NK-92 treated with Interleukin-12 subunit alpha and Interleukin-12 subunit beta, amount 100 ng/mL, for 24 hours (cell line): Measurements from ENCODE around the gene CLASP2.
"Not testable (repeated sequence)": the region's sequence is repeated elsewhere in the genome, so short reads cannot be mapped to it uniquely, and the experiment has no call there.

Experiments
- DNase-seq: peaks from one replicate; lab custom pipeline; 2025; lab: John Stamatoyannopoulos, UW

The CLASP2 gene

GRCh38 chr3:33717866-33718594 lies at the start of gene CLASP2:
TSS of gene CLASP2 (minus strand) at chr3:33718254. CDS start at chr3:33718002, 252 bp downstream.
- DNase-seq = peak; percentile 75

DNA sequence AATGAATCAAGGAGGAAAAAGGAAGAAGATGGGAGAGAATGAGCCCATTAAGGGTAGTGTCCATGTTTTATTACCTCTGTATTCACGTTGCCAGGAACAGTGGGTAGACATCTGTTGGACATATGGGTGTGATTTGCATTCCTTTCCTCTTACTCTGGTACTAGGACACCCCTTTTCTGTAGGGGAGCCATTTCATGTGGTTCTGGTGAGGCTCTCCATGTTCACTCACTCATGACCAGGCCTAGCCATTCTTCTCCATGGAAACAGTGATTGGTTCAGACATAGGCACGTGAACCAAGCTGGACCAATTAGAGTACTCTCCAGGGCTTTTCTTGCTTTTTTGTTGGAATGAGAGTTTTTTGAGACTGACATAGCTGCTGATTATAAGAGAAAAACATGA lies 40.8 kb upstream of the CLASP2 start:
- DNase-seq = no peak

DNA sequence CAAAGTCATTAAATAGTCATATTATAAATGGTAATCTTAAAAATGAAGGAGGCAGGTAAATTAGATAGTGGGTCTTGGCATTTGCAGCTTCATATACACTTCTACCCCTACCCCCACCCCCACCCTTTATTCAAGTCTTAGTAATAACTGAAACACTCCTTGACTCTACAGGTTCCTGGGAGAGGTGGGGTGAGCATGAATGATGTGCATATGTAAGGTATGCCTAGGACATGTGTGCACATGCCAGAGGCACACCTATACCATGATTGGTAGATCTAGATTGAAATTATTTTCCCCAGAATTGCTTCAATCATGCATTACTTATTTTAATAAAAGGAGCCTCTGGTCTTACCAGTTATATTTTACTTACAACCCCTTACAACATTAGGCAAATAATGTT lies 40.2 kb upstream of the CLASP2 start:
- no peak for DNase-seq

DNA sequence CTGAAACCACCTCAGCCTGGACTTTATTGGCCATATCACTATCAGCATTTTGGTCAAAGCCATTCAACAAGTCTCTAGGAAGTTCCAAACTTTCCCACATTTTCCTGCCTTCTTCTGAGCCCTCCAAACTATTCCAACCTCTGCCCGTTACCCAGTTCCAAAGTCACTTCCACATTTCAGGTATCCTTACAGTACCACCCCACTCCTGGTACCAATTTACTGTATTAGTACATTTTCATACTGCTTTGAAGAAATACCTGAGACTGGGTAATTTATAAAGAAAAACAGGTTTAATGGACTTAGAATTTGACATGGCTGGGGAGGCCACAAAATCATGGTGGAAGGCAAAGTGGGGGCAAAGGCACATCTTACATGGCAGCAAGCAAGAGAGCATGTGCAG lies 36.3 kb upstream of the CLASP2 start:
- DNase-seq = not testable (repeated sequence)

GRCh38 chr3:33751336-33751735 lies 33.3 kb upstream of the CLASP2 start:
- DNase-seq = no peak

GRCh38 chr3:33750211-33750548 lies 32.1 kb upstream of the CLASP2 start:
- DNase-seq = no peak

DNA sequence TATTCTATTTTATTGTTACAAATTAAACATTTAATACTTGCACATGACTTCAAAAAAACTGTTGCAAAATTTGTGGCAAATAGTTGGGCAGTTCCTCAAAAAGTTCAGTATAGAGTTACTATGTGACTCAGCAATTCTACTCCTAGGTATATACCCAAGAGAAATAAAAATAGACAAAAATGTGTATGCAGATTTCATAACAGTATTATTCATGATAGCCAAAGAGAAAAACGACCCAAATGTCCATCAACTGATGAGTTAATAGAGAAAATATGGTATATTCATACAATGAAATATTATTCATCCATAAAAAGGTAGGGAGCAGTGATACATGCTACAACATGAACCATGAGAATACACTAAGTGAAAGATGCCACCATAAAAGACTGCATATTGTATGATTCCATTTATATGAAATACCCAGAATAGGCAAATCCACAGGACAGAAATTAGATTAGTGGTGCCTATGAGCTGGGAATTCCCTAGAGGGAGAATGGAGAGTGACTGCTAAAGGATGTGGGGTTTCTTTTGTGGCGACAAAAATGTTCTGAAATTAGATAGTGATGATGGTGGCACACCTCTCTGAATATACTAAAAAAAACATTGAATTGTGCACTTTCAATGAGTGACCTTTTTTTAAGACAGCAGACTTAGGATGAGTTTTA lies 31.6 kb upstream of the CLASP2 start:
- DNase-seq = no peak

DNA sequence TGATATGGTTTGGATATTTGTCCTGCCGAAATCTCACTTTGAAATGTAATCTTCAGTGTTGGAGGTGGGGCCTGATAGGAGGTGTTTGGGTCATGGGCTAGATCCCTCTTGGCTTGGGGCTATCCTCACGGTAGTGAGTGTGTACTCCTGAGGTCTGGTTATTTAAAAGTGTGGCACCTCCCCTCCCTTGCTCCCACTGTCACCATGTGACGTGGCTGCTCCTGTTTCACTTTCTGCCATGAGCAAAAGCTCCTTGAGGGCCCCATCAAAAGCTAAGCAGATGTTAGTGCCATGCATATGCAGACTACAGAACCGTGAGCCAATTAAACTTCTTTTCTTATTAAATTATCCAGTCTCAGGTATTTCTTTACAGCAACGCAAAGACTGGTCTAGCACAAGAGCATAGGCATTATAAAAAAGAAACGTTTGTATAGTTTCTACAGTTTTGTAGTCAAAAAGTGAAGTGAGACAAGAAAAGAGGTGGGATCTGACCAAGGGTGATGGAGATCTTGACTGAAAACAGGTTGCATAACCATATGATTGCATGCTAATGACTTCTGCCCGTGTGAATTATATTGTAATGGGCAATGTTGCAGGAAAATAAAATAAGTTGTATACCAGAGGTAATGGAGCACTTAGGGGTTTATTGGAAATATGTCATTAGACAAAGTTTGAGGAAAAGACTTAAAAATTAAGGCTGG lies 28.5 kb upstream of the CLASP2 start:
- no peak for DNase-seq

DNA sequence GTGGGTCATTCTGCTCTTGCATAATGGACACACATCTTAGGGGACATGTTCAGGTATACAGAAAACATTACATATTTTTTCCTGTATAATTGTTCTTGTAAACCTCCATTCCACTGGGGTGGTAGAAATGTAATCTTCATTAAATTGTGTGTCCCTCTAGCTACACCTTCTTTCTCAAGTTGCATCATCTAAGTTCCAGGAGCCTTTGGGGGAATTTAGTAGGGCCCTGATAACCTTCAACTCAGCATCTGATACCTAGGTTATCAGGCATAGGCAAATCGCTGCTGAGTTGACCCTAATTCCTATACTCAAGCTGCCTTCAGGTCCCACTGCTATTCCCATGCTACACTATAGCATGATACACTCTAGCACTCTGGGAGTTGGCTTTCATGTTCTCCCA lies 19.1 kb upstream of the CLASP2 start:
- no peak for DNase-seq

DNA sequence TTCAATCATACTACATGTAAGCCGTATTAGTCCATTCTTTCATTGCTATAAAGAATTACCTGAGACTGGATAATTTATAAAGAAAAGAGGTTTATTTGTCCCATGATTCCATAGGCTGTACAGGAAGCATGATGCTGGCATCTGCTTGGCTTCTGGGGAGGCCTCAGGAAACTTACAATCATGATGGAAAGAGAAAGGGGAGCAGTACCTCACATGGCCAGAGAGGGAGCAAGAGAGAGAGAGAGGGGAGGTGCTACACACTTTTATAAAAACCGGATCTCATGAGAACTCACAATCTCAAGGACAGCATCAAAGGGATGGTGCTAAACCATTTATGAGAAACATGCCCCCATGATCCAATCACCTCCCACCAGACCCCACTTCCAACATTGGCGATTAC lies 14.3 kb upstream of the CLASP2 start:
- DNase-seq = no peak

DNA sequence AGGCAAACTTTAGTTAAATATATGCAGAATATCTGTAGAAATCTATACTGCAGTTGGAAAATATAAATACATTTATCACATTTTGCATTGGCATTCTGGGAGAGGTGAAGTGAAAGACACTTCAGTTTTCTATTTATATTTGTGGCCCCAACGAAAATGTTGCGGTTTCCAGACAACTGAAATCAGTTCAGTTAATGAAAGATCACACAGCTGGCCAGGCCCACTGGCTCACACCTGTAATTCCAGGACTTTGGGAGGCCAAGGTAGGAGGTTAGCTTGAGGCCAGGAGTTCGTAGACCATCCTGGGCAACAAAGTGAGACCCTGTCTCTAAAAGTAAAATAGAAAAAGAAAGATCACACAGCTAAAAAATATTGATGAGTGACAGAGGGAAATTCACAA lies 11.9 kb upstream of the CLASP2 start:
- DNase-seq = no peak

DNA sequence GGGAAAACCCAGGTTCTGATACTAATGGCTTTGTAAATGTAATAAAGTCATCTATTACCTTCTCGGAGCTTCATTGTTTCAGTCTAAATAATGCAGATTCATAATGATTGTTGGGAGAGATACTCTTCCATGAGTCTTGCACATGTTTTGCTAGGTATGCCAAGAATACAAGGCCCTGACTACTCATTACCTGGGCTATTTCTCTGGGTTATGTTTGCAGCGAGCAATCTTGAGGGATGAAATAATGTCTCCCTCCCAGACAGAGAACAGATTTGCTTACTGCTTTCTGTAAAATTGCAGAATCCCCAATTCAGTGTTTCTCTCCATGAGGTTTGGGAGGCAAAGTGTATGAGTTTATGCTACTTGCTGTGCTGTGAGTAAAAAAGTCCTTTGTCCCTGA lies 6.2 kb upstream of the CLASP2 start:
- DNase-seq = no peak

DNA sequence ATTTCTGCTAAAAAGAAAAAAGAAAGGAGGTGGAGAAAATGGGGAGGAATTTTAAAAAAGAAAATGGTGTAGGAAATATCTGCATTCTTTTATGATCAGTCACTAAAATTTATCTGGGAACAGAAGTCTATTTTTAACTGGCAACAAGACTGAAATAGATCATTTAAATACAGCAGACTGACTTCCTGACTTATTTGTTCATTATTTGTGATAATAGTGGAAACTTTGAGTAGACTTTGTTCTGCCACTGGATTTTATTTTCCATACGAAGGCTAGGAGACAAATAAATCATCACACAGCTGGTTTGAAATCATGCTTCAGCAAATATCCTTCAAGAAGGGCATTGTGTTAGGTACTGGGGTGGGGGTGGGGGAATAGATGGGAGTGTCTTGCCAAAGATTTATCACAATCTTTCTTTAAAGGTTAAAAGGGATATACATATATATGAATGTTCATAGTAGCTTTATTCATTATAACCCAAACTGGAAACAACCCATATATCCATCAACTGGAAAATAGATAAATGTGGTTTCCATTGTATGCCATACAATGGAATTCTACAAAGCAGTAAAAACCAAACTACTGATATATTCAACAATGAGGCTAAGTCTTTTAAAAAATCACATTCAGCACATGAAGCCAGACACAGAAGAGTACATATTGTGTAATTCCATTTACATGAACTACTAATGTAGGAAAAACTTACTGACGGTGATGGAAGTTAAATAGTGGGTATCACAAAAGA lies 4.7 kb upstream of the CLASP2 start:
- DNase-seq = no peak

DNA sequence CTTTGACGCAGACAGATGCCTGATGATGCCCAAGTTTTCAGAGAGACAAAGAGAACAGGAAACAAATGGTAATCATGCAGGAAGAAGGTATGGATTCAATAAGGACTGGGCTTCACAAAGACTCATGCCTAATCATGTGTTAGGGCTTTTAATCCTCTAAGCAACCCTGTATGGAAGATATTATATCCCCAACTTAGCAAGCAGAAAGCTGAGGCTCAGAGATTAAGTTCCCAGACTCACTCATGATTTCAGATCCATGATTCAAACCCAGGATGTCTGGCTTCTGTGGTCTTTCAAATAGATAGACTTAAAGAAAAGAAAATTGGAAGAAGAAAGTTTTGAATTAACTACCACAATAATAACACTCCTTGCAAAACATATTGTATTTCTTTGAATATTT lies 4.1 kb upstream of the CLASP2 start:
- no peak for DNase-seq

- DNase-seq = no peak
Measured at GRCh38 chr3:33718595-33718907, 497 bp upstream of the CLASP2 start.

- no peak for DNase-seq
Measured at GRCh38 chr3:33717616-33717865, 513 bp downstream of the CLASP2 start.

GRCh38 chr3:33716227-33716626 lies 1.8 kb downstream of the CLASP2 start:
- DNase-seq = no peak

GRCh38 chr3:33711100-33711499 lies 7.0 kb downstream of the CLASP2 start:
- no peak for DNase-seq

DNA sequence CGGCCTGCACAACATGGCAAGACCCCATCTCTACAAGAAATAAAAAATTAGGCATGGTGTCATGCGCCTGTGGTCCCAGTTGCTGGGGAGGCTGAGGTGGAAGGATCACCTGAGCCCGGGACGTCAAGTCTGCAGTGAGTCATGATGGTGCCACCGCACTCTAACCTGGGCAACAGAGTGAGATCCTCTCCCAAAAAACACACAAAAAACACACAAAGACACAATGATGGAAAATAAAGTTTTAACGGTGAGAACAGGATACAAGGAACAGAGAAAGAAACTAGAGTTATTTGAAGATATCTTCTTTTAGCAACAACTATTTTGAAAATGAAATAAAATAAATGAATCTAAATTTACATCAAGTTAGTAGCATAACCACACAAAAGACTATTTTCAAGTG lies 12.0 kb downstream of the CLASP2 start:
- no peak for DNase-seq

GRCh38 chr3:33704891-33705290 lies 13.2 kb downstream of the CLASP2 start:
- no peak for DNase-seq

DNA sequence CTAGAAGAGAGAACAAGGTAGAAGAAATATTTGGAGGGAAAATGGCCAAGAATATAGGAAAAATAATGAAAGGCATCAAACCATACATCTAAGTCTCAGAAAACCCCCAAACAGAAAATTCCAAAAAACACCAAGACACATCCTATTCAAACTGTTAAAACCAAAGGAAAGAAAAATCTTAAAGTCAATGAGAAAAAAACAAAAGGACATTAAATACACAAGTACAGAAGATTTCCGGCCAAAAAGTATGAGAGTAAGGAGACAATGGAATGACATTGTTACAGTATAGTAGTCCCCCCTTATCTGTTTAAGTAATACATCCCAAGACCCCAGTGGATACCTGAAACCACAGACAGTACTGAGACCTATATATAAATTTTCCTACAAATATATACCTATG lies 18.8 kb downstream of the CLASP2 start:
- no peak for DNase-seq

- no peak for DNase-seq
Measured at GRCh38 chr3:33694944-33695343, 23.1 kb downstream of the CLASP2 start.

DNA sequence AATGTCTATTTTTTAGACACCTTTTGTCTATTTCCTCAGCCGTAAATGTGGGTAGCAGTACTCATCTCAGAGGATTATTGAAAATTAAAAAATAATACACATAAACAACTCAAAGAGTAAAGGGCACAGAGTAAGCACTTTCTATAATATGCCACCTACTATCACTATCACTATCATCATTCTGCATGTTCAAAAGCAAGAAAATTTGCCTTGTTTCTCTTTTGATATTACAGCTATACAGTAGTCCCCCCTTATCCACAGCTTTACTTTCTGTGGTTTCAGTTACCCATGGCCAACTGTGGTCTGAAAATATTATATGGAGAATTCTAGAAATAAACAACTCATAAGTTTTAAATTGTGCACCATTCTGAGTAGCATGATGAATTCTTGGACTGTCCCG lies 27.7 kb downstream of the CLASP2 start:
- no peak for DNase-seq
